H1 (cell line): ENCODE measurements around the gene CAPZB.

Source experiments
- ASH2L ChIP-seq: fragments of 200-600, 300-600 bp; sonication (generic); IDR thresholded peaks from one replicate; pipeline ENCODE4 v1.7.1; 2017; ENCODE audit warnings: low read length
- CBX8 ChIP-seq: fragments of 300-800, 300-1000 bp; sonication (generic); IDR thresholded peaks from 2 replicates; pipeline ENCODE4 v1.7.1; 2016; ENCODE audit warnings: low read depth, low read length, borderline replicate concordance
- CTCF ChIP-seq, 3 experiments: IDR thresholded peaks; 1 replicate in 2 of 3; 2 replicates in 1 of 3; pipeline versions ENCODE4 v1.5.1 to v1.6.1; 2011; ENCODE audit warnings: low read length in 3 of 3, mild to moderate bottlenecking in 3 of 3, inconsistent platforms in 2 of 3, low read depth in 1 of 3, moderate library complexity in 1 of 3; ENCODE audit not compliant: insufficient read depth in 1 of 3; ENCODE audit errors: control extremely low read depth in 1 of 3
- E2F6 ChIP-seq: IDR thresholded peaks from 2 replicates; pipeline ENCODE4 v1.6.1; 2012; ENCODE audit warnings: inconsistent platforms
- EP300 ChIP-seq, 2 experiments: IDR thresholded peaks; 1 replicate in 1 of 2; 2 replicates in 1 of 2; pipeline ENCODE4 v1.6.1; 2011 to 2012; ENCODE audit warnings: low read depth in 2 of 2, low read length in 2 of 2, mild to moderate bottlenecking in 2 of 2, borderline replicate concordance in 1 of 2, inconsistent platforms in 1 of 2, moderate library complexity in 1 of 2
- NRF1 ChIP-seq: IDR thresholded peaks from 2 replicates; pipeline ENCODE4 v1.6.1; 2011; ENCODE audit warnings: mild to moderate bottlenecking, low read depth, low read length, improper control_type of control experiment
- POLR2A ChIP-seq, 2 experiments: IDR thresholded peaks; 1 replicate in 1 of 2; 2 replicates in 1 of 2; pipeline ENCODE4 v1.6.1; 2011; ENCODE audit warnings: low read depth in 2 of 2, low read length in 2 of 2, mild to moderate bottlenecking in 2 of 2; ENCODE audit errors: control extremely low read depth in 1 of 2
- RBBP5 ChIP-seq: IDR thresholded peaks from 2 replicates; pipeline ENCODE4 v1.7.1; 2012; ENCODE audit warnings: low read depth, mild to moderate bottlenecking, inconsistent platforms, low read length, moderate library complexity, borderline replicate concordance
- RFX5 ChIP-seq: IDR thresholded peaks from 2 replicates; pipeline ENCODE4 v1.6.1; 2011; ENCODE audit warnings: low read depth, low read length, improper control_type of control experiment, borderline replicate concordance
- TBP ChIP-seq: IDR thresholded peaks from 2 replicates; pipeline ENCODE4 v1.6.1; 2011; ENCODE audit warnings: low read depth, low read length, improper control_type of control experiment
- TCF12 ChIP-seq: IDR thresholded peaks from 2 replicates; pipeline ENCODE4 v1.6.1; 2011; ENCODE audit warnings: low read depth, mild to moderate bottlenecking, low read length
- ZNF274 ChIP-seq: IDR thresholded peaks from 2 replicates; pipeline ENCODE4 v1.7.0; 2012; ENCODE audit warnings: low read length, borderline replicate concordance; ENCODE audit errors: extremely low read depth

- TF ChIP-seq NRF1 (no peak), EP300 (IDR thresholded peaks at IDR 0.05; ENCODE audit: borderline replicate concordance in 1 of 2, low read depth in 2 of 2, low read length in 2 of 2) (no peak), RFX5 (no peak), ASH2L (no peak), TBP (no peak), RBBP5 (no peak), E2F6 (no peak), TCF12 (no peak), CTCF (IDR thresholded peaks at IDR 0.05; ENCODE audit: control extremely low read depth in 1 of 3, insufficient read depth in 1 of 3, low read depth in 1 of 3, low read length in 3 of 3) (no peak), POLR2A (IDR thresholded peaks at IDR 0.05; ENCODE audit: control extremely low read depth in 1 of 2, low read depth in 2 of 2, low read length in 2 of 2) (no peak), ZNF274 (no peak), CBX8 (no peak)
Observed at GRCh38 chr1:19381261-19381660, 104.1 kb downstream of the CAPZB start.
